Embryonic facial prominence (tissue), 1 donor: ENCODE measurements around the gene PRKN.

Experiments used
- DNase-seq: peaks from one replicate; pipeline ENCODE4 v3.0.0-alpha.2; 2016; ENCODE audit errors: extremely low spot score

The PRKN gene

GRCh38 chr6:162244031-162244430 lies 483.5 kb downstream of the PRKN start:
- DNase-seq: no peak

GRCh38 chr6:162242915-162243314 lies 484.7 kb downstream of the PRKN start:
- no peak for DNase-seq

GRCh38 chr6:162239330-162239729 lies 488.2 kb downstream of the PRKN start:
- DNase-seq: no peak

- DNase-seq: no peak
These were observed 488.9 kb downstream of the PRKN start for GRCh38 chr6:162238675-162239074.

GRCh38 chr6:162237331-162237730 lies 490.2 kb downstream of the PRKN start:
- DNase-seq: no peak

GRCh38 chr6:162234631-162235030 lies 492.9 kb downstream of the PRKN start:
- DNase-seq: no peak

DNA sequence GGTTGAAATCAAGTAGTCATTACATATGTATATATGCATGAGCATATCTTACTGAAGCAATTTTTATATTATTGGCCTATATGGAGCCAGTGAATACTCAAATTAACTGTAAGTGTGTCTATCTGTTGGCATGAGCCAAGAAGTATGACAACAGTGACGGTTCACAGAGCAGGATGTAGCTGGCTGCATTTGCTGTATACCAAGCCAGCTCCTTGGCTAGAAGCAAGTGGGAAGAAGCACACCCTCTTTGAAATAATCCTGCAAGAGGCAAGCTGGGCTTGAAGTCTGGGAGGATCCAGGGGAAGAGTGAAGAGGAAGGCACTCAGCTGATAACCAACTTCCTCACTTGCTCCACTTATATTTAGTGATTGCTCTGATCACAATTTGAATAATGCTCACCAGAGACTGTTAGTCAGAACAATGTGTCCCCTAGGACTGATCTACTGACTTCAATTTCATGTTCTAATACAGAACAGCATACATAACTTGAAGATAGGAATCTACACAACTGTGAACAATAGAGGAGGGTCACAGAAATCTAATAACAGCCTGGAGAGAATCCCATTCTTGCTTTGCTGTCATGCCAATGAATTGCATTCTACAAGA lies 497.3 kb downstream of the PRKN start:
- no peak for DNase-seq

DNA sequence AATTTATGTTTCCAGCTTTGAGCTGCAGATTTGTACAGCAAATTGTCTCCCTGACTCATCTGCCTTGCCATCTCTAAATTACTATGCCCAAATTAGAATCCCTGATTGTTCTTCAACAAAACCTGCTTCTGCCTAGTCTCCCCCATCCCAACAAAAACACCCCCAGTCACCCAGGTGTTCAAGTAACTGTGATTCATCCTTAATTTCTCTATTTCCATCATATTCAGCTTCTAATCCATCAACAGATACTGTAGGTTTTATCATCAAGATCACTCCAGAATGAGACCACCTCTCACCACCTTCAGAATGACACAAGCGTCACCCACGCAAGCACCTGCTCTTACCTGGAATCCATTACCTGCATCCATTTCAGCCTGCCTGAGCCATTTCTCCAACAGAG lies 498.5 kb downstream of the PRKN start:
- DNase-seq: no peak

DNA sequence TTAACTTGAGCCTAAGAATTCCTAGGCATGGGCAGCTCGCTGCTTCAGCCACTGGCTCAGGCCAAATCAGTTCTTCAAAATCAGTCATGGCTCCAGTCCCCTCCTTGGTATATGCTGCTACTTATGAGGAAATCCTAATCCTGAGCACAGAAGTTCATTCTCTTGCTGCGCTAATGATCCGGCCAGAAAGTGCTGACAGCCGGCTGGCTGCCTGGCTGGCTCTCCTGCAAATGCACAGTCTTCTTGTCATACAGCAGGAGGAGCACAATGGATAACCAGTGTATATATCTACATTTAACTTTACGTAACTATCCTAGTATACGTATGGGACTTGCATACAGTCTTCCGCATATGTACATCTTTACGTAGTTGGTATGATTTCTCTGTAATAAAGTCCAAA lies 500.8 kb downstream of the PRKN start:
- no peak for DNase-seq

- DNase-seq: no peak
These were observed 505.0 kb downstream of the PRKN start for GRCh38 chr6:162222521-162222920.

DNA sequence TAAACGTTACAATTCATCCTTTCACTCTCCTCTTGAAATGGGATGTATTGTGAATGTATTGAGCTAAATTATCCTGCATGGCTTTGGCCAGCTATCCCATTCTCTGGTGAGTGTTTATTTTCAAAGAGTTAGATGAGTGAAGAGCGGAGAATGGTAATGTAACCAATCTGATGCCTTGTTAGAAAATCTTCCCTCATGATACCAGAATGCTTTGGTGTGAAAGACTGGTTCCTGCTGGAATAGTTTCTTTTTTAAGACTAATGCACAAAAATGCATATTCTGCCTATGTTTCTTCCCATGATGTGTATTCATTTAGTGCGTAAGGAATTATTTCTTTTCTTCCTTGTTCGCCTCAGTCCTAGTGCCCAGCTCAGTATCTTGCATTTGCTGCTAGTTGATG lies 506.7 kb downstream of the PRKN start:
- DNase-seq: no peak

DNA sequence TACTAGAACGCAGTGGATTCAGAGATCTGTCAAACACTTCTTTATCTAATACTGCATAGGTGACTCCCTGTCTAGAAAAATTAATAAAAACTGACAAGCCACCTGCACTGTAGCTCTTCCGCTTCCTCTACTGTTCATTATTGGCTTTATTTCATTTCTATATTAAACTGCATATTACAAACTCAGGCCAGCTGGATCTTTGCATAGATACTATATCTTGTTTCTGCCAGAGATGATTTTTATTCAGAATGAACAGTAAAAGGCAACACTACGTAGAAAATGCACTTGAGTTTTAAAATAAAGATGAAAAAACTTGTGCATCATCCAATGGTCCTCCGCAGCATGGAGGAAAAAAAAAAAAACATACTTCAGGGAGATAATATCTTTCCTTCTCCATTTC lies 508.3 kb downstream of the PRKN start:
- DNase-seq: no peak

DNA sequence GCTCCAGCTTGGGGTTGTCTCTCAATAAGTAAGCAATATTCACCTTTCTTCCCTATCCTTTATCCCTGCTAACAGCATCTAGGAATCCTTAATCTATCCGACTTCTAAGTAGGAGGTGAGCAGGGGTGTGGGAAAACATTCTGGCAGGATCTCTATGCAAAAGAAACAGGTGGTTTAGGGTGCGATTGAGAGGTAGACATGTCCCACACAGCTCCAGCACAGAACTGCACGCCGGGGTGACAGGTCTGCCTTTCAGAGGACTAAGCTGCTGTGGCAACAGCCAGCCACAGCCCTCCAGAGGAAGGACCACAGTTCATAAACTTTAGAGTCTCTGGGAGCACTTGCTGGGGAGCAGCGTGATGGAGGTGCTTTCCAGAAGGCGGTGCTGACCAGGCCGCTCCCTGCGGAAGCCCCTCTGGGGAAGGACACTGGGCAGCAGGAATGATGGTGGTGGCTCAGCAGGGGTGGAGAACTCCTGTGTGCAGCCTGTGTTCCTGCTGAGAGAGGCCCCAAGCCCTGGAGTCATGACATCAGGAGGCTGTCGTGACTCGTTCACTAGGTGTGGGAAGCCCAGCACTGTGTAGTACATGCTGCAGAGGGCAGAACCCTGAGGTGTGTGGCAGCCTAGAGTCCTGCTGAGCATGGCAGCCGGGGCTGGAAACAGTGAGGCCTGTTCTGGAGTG lies 509.6 kb downstream of the PRKN start:
- DNase-seq: no peak

GRCh38 chr6:162217058-162217457 lies 510.5 kb downstream of the PRKN start:
- no peak for DNase-seq

DNA sequence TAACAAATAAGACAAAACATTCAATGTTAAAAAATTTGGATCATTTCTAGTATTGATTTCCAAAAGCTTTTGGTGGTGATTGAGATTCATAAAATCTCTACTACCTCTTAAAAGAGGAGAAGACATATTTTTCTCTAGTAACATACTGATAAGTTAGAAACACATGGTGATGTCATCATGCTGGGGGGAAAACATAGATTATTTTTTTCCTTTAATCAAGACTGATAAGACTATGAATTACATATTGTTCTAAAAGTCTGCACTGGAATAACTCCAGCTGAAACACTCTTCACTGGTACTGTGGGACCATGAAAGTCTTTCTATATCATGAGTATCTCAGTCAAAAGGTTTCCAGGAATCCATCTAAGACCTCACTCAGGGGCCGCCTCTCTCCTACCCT lies 515.8 kb downstream of the PRKN start:
- DNase-seq: no peak

DNA sequence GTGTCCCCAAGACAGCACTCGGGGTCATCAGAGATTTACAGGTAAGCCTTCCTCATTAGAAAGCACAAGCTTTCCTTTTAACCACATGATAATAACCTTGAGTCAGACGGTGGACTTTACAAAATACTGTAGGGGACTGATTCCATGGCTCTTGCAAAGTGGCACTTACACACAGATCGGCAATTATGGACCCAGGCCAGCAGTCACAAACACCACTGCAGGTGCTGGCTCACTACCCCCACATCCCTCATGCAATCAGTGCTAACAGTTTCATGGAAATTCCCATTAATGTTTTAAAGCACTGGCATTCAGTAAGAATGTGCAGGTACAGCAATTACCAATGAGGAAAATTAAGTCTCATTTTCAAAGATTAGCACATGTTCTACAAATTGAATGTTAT lies 516.5 kb downstream of the PRKN start:
- no peak for DNase-seq

DNA sequence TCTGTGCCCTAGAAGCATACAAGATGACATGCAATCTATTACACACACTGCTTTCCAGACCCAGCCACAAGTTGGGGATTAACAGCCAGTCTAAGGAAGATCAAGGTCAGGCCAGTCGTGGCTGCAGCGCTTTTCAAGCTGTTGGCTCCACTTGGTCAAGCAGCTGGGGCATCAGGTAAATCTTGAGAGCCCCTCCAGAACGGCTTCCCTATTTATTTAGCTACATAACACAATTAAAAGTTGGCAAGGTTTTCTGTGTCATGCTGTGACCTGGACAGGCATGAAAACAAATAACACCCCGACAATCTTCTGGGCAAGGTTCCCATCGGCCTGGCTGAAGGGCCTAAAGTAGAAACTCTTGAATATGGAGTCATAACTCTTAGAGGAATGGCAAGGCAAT lies 524.3 kb downstream of the PRKN start:
- DNase-seq: no peak

DNA sequence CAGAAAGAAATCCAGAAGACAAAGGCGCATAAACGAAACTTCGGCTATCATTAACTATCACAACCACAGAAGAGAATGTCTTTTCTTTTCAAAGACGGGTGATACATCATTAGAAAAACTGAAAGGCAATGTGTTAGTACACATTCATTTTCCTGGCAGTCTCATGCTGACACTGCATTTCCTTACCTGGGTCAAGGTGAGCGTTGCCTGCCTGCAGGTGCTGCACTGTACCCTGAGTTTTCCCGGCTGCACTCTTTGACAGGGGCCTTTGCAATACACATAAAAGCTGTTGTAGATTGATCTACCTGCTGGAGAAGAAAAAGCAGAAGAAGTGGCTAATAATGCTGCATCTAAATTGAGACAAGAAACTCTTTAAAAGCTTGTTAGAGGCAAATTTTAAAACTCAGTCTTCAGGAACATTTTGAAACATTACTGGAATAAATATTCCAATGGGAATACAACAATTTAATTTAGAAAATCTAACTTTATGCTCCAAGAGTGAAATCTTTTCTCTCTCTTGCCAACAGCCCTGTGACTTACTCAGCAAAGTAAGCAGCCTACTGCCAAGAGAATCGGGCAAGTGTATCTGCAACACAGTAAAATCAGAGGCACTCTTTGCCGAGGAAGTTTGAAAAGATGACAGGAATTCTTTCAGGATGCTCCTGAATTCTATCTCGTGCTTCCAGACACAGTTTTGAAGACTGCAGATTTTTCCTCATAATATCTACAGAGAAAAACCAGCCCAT lies 526.4 kb downstream of the PRKN start:
- DNase-seq: no peak

DNA sequence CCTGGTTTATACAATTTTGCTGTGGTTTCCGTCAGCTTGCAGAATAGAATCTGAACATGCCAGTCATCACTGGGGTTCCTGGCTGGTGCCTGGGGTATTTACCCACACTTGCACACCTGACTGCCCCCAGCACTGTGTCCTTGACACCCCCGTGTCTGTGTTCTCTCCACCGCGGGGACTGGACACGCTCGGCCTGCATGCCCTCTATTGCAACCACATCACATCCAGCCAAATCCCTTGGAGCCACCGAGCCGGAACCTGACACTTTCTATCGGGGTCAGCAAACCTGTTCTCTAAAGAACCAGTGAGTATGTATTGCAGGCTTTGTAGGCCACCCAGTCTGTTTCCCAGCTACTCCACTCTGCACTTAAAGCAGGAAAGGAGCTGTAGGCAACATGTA lies 527.5 kb downstream of the PRKN start:
- DNase-seq: no peak

DNA sequence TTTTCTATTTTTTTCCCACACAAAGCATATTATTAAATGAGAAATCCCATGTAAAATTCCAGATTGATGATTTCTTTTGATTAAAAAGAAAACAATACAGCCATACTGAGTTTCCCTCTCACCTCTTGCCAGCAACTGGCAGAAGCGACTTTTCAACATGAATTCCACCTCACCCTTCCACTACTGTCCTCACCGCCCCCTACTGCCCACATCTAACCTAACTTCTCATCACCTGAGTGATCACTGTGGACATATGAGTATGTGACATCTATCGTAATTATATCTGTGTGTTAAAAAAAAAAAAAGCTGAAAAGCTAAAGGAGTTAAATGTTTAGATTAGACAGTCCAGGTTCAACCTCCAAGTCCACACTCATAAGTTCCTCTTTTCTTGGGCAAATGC lies 528.6 kb downstream of the PRKN start:
- DNase-seq: no peak

GRCh38 chr6:162198076-162198475 lies 529.5 kb downstream of the PRKN start:
- DNase-seq: no peak

GRCh38 chr6:162195441-162195840 lies 532.1 kb downstream of the PRKN start:
- no peak for DNase-seq

GRCh38 chr6:162190981-162191380 lies 536.6 kb downstream of the PRKN start:
- DNase-seq: no peak
